Activated T-cell treated with anti-CD3 and anti-CD28 coated beads for 1 hour (primary cell): ENCODE measurements around the gene RPS10.
"Not testable (repeated sequence)": the region's sequence is repeated elsewhere in the genome, so short reads cannot be mapped to it uniquely, and the experiment has no call there.

Experiments used
- DNase-seq: peaks from one replicate; pipeline ENCODE4 v3.0.0-alpha.2; 2020; ENCODE audit warnings: low read depth

RPS10 gene

GRCh38 chr6:34447910-34448309, 22.0 kb upstream of the RPS10 start:
- no peak for DNase-seq

- DNase-seq: no peak
Observed at GRCh38 chr6:34447386-34447785, 21.5 kb upstream of the RPS10 start.

GRCh38 chr6:34445313-34445860, 19.5 kb upstream of the RPS10 start:
- DNase-seq: no peak

- no peak for DNase-seq
Observed at GRCh38 chr6:34441526-34441925, 15.7 kb upstream of the RPS10 start.

GRCh38 chr6:34439442-34439841, 13.6 kb upstream of the RPS10 start:
- no peak for DNase-seq

- no peak for DNase-seq
Observed at GRCh38 chr6:34438705-34439104, 12.8 kb upstream of the RPS10 start.

- no peak for DNase-seq
Observed at GRCh38 chr6:34437644-34437970, 11.7 kb upstream of the RPS10 start.

GRCh38 chr6:34436803-34437643, 11.2 kb upstream of the RPS10 start:
- no peak for DNase-seq

- DNase-seq: no peak
Observed at GRCh38 chr6:34435916-34436315, 10.0 kb upstream of the RPS10 start.

- DNase-seq: no peak
Observed at GRCh38 chr6:34425132-34425497, 754 bp downstream of the RPS10 start.

- DNase-seq: no peak
Observed at GRCh38 chr6:34424200-34425131, 1.4 kb downstream of the RPS10 start.

GRCh38 chr6:34423254-34423653, 2.6 kb downstream of the RPS10 start:
- DNase-seq: no peak

GRCh38 chr6:34418367-34418766, 7.5 kb downstream of the RPS10 start:
- no peak for DNase-seq

GRCh38 chr6:34416877-34417371, 8.9 kb downstream of the RPS10 start:
- no peak for DNase-seq

GRCh38 chr6:34414999-34415858, 10.6 kb downstream of the RPS10 start:
- no peak for DNase-seq

GRCh38 chr6:34412643-34413214, 13.1 kb downstream of the RPS10 start:
- no peak for DNase-seq

GRCh38 chr6:34412016-34412415, 13.9 kb downstream of the RPS10 start:
- no peak for DNase-seq

- DNase-seq: not testable (repeated sequence)
Observed at GRCh38 chr6:34407915-34408314, 18.0 kb downstream of the RPS10 start.

- DNase-seq: no peak
Observed at GRCh38 chr6:34396518-34396917, 29.4 kb downstream of the RPS10 start.

- DNase-seq: no peak
Observed at GRCh38 chr6:34393966-34394305, 31.9 kb downstream of the RPS10 start.

GRCh38 chr6:34393191-34393965, 32.5 kb downstream of the RPS10 start:
- peak; percentile 5 for DNase-seq
